ENCODE measurements around the gene CBLC. TPM values are rescaled to one million over a fixed set of nuclear protein-coding genes. Genes with fewer than 3 reads are reported as not detected.
A peak's percentile ranks its signal among the peaks of the same experiment; 100 is the strongest.

CBLC gene
- polyA plus RNA-seq, 4 donors: 4.3 to 7.4 (median 5.7) TPM

DNA sequence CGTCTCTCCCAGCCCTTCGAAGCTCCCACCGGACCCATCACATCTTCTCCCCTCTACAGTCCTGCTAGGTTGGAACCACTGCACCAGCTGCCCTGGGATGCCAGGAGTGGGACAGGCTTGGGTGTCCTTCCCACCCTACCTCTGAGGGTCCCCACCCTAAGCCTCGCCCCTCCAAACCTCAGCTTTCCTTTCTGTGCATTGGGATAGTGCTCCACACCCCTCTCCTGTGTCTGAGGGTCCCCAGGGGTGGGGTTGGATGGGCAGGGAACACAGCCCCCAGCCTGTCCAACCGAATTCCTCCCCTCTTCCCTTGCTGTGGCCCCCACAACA lies 31.1 kb upstream of the CBLC start:
- no peak for DNase-seq (ENCODE audit: low read depth in 4 of 4, low spot score in 3 of 4)

DNA sequence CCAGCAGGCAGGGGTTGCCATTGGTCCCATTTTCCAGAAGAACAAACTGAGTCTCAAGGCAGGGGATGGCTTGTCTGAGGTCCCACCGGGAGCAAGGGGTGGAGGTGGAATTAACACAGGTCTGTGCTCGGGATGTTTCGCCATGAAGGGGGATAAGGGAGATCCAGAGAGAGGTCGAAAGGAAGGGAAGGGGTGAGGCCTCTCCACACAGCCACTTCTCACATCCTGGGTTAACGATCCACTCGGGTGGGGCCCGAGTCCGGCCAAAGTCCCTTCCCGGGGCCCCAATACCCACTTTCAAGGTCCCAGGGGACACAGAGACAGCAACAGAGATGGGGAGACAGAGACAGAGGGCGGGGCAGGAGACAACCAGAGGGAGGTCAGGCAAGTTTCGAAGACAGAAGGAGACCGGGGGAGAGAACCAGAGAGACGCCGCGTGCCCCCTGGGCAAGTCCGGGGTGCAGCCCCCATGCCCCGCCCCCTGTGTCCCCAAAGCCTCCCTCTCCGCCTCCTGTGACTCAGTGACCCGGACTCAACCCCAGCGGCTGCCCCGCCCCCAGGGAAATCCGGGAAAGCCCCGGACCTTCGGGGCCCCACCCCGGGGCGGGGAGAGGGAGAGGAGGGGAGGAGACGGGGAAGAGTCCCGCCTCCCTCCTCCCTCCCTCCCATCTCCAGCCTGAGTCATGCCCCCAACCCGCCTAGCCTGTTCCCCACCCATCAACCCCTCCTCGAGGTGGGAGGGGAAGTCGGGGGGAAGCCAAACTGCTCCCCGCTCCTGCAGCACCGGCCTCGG lies 30.5 kb upstream of the CBLC start:
- peak in 3 of 4 donors; percentile 56 to 82 (median 80) for DNase-seq (ENCODE audit: low read depth in 4 of 4, low spot score in 3 of 4)

DNA sequence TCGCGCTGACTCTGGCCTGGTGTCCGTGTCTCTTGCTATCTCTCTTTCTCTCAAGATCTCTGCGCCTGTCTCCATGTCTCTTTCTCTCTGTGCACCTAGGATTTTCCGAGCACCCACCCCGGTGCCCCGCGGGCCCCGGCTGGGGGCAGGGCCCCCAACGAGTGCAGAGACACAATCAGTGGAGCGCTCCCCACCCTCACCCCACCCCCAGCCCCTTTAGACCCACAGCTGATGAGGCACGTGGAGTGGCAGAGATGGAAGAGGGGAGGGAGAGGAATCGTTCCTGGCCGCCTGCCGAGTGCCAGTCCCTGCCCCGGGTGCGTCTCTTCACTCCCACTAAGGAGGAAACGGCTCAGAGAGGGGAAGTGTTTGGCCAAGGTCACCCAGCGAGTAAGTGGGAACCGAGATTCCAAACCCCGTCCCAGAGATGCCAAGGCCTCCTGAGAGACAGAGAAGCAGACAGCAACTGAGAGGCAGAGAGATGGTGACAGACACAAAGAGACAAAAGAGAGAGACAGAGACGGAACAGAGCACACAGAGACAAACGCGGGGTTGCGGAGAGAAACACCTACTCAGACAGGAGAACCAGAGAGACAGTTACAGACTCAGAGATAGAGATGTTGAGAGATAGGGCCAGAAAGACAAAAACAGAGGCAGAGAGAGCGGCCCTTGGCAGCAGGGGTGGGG lies 29.8 kb upstream of the CBLC start:
- peak in 1 of 4 donors; percentile 39 for DNase-seq (ENCODE audit: low read depth in 4 of 4, low spot score in 3 of 4)

DNA sequence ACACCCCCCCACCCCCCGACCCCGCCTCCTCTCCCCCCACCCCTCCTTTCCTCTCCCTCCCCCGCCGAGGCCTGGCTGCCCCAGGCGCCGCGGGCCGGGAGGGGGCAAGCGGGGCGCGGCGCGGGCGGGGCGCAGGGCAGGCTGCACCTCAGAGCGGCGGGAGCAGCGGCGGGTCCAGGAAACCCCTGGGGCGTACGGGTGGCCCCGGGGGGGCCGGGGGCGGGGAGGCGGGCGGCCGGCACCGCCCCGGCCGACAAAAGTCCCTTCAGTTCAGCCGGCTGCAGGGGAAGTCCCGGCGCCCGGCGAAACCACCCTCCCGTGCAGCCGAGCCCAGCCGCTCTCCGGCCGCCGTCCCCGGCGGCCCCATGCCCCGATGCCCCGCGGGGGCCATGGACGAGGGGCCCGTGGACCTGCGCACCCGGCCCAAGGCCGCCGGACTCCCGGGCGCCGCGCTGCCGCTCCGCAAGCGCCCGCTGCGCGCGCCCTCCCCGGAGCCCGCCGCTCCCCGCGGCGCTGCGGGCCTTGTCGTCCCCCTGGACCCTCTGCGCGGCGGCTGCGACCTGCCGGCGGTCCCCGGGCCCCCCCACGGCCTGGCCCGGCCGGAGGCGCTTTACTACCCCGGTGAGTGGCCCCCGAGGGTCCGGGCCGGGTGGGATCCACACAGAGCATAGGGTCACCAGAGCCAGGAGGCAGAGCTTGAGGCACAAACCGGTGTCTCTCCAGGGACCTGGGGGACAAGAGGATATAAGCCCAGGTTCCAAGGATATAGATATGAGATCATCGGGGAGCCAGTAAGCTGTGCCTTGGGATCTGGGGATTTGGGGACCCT lies 29.1 kb upstream of the CBLC start, which contains the start of gene BCL3:
Gene BCL3, plus strand, starts transcription at position 283 of the 829 bp plus-strand sequence. Its CDS starts 83 bp downstream, at position 366.
- no peak for DNase-seq (ENCODE audit: low read depth in 4 of 4, low spot score in 3 of 4)

DNA sequence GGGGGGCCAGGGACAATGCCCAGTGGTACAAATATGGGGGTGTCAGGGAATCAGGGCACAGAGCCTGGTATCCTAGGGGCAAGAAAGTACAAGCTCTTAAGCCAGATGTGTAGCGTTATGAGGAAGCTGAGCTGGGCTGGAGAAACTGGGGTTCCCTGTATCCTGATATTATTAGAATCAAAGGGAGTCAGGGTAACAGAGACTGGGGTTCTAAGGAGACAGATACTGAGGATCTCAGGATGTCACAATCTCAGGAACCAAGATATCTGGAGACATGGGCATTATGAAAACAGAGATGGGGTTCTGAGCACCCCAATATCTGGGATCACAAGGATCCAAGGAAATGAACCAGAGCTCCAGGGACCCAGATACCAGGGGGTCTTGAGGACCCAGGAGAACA lies 28.4 kb upstream of the CBLC start:
- DNase-seq (ENCODE audit: low read depth in 4 of 4, low spot score in 3 of 4): no peak

DNA sequence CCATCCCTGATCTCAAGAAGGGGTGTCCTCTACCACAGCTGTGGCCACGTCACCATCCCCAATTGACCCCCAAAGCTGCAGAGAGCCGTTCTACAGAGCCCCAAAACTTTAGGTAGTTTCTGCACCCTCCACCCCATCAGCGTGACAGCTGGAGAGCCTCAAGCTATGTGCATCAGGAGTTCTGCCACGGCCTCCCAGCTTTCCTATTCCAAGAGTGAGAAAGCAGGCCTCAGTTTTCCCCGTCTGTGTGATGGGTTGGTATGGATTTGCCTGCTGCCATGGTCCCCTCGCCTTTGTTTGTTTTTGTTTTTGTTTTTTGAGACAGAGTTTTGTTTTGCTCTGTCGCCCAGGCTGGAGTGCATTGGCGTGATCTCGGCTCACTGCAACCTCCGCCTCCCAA lies 27.7 kb upstream of the CBLC start:
- DNase-seq (ENCODE audit: low read depth in 4 of 4, low spot score in 3 of 4): no peak

DNA sequence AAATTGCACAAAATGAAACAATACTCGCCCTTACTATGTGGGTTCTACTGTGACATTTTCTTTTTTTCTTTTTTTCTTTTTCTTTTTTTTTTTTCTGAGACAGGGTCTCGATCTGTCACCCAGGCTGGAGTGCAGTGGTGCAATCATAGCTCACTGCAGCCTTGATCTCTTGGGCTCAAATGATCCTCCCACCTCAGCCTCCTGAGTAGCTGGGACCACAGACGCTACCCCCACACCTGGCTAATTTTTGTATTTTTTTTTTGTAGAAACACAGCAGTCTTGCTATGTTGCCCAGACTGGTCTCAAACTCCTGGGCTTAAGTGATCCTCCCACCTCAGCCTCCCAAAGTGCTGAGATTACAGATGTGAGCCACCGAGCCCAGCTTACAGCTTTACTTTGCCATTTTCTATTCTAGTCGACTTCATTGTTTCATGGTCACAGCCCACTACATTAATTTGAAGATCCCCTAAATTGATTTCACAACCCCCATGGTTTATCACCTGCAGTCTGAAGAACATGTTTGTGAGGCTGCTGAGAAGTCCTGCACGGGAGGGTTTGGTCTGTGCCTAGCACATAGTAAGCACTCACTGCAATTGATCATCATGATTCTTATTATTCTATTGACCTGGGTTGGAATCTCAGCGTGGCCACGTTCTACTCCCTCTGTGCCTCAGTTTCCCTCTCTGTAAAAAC lies 25.4 kb upstream of the CBLC start:
- no peak for DNase-seq (ENCODE audit: low read depth in 4 of 4, low spot score in 3 of 4)

DNA sequence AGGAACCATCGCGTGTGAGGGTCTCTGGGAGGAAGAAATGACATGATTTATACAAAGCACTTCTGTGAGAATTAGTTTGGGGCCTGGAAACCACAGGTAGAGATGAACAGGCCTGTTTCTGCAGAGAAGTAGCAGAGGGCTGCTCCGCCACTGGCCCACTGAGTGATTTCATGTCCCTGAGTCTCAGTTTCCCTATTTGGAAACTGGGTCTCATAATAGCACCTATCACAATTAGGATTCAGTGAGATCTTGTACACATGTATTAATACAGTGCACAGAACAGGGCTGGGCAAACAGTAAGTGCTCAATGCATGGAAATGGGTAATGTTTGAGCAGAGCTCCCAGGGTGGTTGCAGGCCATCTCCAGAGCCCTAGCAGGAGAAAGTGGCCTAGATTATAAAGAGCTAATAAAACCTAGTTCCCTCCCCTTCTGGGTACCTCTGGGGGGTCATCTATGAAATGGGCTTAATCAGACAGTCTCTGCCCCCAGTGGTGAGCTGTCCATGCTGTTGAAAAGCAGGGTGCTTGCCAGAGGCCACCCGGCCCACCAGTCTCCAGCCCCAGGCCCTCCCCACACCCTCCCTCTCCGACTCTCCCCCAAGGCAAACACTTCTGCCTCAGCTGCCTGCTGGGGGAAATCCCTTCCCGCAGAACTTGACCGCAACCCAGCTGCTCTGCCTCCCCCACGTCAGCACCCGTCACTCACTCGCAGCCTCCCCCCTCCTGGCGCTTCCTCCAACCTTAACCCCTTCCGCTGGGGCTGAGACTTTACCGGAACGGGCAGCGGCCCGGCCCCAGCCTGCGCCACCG lies 24.7 kb upstream of the CBLC start:
- no peak for DNase-seq (ENCODE audit: low read depth in 4 of 4, low spot score in 3 of 4)

DNA sequence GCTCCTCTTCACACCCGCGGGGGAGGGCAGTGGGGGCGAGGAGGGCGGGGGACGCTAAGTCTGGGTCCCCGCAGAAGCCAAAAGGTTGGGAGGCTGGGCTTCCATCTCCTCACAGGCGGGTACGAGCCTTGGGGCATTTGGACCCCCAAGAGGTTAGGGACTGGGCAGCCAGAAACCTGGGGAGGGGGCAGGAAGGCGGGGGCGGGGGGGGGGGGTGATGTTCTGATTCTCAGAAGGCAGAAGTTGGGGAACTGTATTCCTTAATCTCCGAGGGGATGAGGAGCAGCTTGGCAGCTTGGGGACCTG lies 24.1 kb upstream of the CBLC start:
- no peak for DNase-seq (ENCODE audit: low read depth in 4 of 4, low spot score in 3 of 4)

DNA sequence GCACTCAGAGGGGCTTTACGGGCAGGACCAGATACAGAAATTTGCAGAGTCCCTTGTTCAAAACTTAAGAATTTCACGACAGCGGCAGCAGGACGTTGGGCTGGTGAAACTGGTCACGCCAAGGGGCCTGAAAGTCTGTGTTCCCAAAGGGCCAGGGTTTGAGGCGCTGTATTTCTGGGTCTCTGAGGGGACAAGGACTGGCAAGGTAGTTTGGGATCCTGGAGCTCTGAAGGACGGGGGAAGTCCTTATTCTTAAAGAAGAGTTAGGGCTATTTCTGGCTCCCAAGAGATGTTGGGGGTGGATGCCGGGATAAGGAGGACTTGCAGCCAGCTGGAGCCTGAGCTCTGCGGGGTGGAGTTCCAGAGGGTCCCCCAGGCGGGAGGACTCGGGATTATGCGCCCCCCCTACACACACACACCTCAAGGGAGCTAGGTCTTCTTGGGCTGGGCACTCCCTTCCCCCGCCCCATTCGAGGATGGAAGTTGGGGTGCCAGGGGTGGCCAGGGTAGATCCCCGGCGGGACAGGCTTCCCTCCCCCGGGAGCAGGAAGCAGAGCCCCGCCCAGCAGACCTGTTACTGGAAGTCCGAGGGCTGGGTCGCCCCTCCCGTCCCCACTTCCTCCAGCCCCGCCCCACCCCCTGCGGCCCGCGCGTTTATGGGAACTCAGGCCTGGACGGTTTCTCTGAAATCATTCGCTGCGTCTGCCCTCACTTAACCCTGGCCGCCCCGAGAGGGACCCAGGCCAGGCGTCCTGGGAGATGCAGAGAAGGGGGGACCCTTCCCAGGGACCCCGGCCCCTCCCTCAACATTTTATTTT lies 23.5 kb upstream of the CBLC start:
- no peak for DNase-seq (ENCODE audit: low read depth in 4 of 4, low spot score in 3 of 4)

DNA sequence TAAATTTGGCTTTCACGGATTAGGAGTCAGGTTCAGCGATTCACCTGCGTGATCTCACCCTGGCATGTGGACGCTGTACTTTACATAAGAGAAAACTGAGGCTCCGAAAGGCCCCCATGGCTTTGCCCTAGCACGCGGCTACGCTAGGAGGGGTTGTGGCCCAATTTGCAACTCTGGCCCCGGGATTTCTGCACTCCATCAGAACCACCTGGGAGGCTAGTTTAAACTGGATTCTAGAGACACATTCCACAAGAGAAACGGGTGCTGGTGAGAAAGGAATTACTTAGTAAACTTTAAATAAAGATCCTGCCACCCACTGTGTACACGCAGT lies 23.0 kb upstream of the CBLC start:
- DNase-seq (ENCODE audit: low read depth in 4 of 4, low spot score in 3 of 4): no peak

DNA sequence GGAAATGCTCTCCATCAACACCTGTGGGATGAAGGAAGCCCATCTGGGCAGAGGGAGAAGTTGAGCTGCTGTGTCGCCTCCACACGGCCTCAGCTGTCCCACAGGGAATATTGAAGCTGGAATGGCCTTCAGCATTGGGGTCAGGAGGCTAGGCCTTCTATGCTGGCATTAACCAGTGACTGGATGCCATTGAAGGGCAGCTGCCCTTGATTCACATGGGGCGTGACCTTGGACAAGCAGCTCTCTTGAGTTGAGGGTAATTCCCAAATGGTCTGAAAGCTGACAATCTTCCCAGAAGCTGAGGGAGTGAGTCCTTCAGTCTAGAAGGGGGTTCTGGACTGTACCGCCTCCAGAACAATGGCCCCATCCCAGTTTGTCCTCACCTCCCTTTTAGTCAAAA lies 22.5 kb upstream of the CBLC start:
- DNase-seq (ENCODE audit: low read depth in 4 of 4, low spot score in 3 of 4): no peak

DNA sequence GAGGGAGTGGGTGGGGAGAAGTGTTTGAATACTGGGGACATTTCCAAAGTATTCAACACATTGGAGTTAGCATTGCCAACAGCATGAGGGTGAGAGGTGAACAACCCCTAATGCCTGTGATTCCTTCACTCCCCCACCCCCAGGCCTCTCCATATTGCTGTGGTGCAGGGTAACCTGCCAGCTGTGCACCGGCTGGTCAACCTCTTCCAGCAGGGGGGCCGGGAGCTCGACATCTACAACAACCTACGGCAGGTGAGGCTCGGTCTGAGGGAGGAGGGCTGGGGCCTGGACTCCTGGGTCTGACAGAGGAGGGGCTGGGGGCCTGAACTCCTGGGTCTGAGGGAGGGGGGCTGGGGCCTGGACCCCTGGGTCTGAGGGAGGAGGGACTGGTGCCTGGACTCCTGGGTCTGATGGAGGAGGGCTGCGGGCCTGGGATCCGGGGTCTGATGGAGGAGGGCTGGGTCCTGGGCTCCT lies 21.6 kb upstream of the CBLC start:
- DNase-seq (ENCODE audit: low read depth in 4 of 4, low spot score in 3 of 4): no peak

DNA sequence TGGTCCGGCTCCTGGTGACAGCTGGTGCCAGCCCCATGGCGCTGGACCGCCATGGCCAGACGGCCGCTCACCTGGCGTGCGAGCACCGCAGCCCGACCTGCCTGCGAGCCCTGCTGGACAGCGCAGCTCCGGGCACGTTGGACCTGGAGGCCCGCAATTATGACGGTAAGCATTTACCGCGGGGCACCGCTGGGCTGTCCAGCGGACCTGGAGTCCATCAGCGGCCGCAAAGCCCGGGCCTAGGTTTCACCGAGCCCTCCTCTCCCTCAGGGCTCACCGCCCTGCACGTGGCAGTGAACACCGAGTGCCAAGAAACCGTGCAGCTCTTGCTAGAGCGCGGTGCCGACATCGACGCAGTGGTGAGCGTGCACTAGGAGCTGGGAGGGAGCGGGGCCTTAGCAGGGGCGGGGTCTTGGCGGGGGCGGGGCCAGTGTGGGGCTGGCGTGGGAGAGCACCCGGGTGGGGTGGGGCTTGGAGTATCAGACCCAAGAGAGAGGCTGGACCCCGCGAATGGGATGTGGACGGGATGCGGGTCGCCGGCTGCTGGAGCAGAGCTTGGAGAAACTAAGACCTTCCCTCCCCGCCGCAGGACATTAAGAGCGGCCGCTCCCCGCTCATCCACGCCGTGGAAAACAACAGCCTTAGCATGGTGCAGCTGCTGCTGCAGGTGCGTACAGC lies 20.5 kb upstream of the CBLC start:
- DNase-seq (ENCODE audit: low read depth in 4 of 4, low spot score in 3 of 4): no peak

DNA sequence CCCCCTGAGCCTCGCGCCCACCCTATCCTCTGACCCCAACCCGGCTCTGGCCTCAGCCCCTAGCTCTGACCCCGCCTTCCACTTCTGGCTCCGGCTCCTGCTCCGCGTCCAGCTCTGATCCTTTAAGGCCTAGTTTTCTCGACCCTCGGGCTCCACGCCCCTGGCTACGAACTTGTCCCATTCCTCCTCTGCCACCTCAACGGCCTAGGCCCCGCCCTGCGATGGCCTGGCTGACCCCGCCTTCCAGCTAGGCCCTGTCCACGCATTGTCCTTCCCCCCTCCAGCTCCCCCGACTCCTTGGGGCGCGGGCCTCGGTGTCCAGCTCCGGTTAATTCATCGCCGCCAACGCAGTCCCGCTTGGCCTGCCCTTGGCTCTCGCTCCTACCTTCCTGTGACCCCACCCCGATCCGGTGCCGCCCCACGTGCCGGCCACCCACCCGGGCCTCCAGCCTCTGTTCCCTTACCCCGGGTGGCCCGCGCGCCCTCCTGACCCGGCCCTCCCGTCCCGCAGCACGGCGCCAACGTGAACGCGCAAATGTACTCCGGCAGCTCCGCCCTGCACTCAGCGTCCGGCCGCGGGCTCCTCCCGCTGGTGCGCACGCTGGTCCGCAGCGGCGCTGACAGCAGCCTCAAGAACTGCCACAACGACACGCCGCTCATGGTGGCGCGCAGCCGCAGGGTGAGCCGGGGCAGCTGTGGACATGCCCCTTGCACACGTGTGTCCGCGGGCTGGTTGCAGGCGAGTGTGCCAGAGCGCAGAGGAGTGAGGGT lies 19.8 kb upstream of the CBLC start:
- no peak for DNase-seq (ENCODE audit: low read depth in 4 of 4, low spot score in 3 of 4)

DNA sequence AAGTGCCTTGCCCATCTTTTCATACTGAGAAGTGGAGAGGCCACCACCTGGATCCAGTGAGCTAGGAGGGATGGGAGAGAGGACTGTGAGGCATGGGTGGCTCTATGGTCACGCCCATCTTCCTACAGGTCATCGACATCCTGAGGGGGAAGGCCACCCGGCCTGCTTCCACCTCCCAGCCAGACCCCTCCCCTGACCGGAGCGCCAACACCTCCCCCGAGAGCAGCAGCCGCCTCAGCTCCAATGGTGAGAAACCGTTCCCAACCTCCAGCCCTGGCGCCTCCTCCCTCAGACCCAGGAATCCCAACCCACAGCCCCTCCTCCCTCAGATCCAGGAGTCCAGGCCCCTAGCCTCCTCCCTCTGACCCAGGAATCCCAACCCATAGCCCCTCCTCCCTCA lies 19.1 kb upstream of the CBLC start:
- no peak for DNase-seq (ENCODE audit: low read depth in 4 of 4, low spot score in 3 of 4)

DNA sequence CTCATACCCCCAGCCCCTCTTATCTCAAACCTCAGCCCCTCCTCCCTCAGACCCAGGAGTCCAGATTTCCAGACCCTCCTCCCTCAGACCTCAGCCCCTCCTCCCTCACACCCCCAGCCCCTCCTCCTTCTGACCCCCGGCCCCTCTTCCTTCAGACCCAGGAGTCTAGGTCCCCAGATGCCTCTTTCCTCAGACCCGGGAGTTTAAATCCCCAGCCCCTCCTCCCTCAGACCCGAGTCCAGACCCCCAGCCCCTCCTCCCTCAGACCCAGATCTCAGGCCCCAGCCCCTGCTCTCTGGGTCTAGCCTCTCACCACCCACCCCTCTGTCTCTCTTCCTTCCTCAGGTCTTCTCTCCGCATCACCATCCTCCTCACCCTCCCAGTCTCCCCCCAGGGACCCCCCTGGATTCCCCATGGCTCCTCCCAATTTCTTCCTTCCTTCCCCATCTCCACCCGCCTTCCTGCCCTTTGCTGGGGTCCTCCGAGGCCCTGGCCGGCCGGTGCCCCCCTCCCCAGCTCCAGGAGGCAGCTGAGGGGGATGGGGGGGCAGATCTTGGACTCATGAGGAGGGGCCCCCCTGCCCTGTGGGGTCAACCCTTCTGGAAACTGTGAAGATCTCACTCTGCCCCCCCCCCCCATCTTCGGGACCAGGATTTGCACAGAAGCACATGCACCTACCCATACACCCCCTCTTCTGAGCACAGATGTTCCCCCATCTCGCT lies 18.4 kb upstream of the CBLC start:
- no peak for DNase-seq (ENCODE audit: low read depth in 4 of 4, low spot score in 3 of 4)

All from right renal pelvis (tissue), 4 donors.